ENCODE results near the gene ACAP1.

ACAP1 gene

GRCh38 chr17:7367918-7368598 lies 31.7 kb downstream of the ACAP1 start:
- no peak for TF ChIP-seq FOXM1 (IDR thresholded peaks at IDR 0.05; ENCODE audit: borderline replicate concordance, low read depth)
- no peak for TF ChIP-seq YY1 (IDR thresholded peaks at IDR 0.05; ENCODE audit: low read depth)
- no peak for TF ChIP-seq MAX (IDR thresholded peaks at IDR 0.05)
- no peak for TF ChIP-seq EP300 (IDR thresholded peaks at IDR 0.05; ENCODE audit: borderline replicate concordance)
- TF ChIP-seq EGR1 (IDR thresholded peaks at IDR 0.05) = no peak
- TF ChIP-seq TAF1 (IDR thresholded peaks at IDR 0.05; ENCODE audit: low read depth) = no peak
- TF ChIP-seq TCF12 (IDR thresholded peaks at IDR 0.05; ENCODE audit: low read depth) = no peak
- TF ChIP-seq ZBTB7A (IDR thresholded peaks at IDR 0.05; ENCODE audit: low read depth) = no peak
- no peak for TF ChIP-seq USF1 (IDR thresholded peaks at IDR 0.05)
- no peak for TF ChIP-seq NFIC (IDR thresholded peaks at IDR 0.05)
- TF ChIP-seq CEBPB (IDR thresholded peaks at IDR 0.05) = no peak
- no peak for TF ChIP-seq TEAD4 (IDR thresholded peaks at IDR 0.05)
- TF ChIP-seq CREB1 (IDR thresholded peaks at IDR 0.05; ENCODE audit: low read depth) = no peak
- TF ChIP-seq REST (IDR thresholded peaks at IDR 0.05; ENCODE audit: low read depth) = no peak
- no peak for TF ChIP-seq RAD21 (IDR thresholded peaks at IDR 0.05; ENCODE audit: low read depth)

- no peak for TF ChIP-seq TEAD4 (IDR thresholded peaks at IDR 0.05)
- no peak for TF ChIP-seq ZBTB7A (IDR thresholded peaks at IDR 0.05; ENCODE audit: low read depth)
- no peak for TF ChIP-seq EGR1 (IDR thresholded peaks at IDR 0.05)
- no peak for TF ChIP-seq MAX (IDR thresholded peaks at IDR 0.05)
- TF ChIP-seq EP300 (IDR thresholded peaks at IDR 0.05; ENCODE audit: borderline replicate concordance) = no peak
- TF ChIP-seq USF1 (IDR thresholded peaks at IDR 0.05) = no peak
- no peak for TF ChIP-seq NFIC (IDR thresholded peaks at IDR 0.05)
- no peak for TF ChIP-seq FOXM1 (IDR thresholded peaks at IDR 0.05; ENCODE audit: borderline replicate concordance, low read depth)
- TF ChIP-seq YY1 (IDR thresholded peaks at IDR 0.05; ENCODE audit: low read depth) = no peak
- no peak for TF ChIP-seq TAF1 (IDR thresholded peaks at IDR 0.05; ENCODE audit: low read depth)
Measured at GRCh38 chr17:7369825-7370224, 33.5 kb downstream of the ACAP1 start.

GRCh38 chr17:7370853-7371252 lies 34.5 kb downstream of the ACAP1 start:
- TF ChIP-seq ZBTB7A (IDR thresholded peaks at IDR 0.05; ENCODE audit: low read depth) = no peak
- no peak for TF ChIP-seq YY1 (IDR thresholded peaks at IDR 0.05; ENCODE audit: low read depth)
- no peak for TF ChIP-seq MAX (IDR thresholded peaks at IDR 0.05)
- TF ChIP-seq RAD21 (IDR thresholded peaks at IDR 0.05; ENCODE audit: low read depth) = no peak
- no peak for TF ChIP-seq REST (IDR thresholded peaks at IDR 0.05; ENCODE audit: low read depth)
- TF ChIP-seq CREB1 (IDR thresholded peaks at IDR 0.05; ENCODE audit: low read depth) = no peak
- no peak for TF ChIP-seq NFIC (IDR thresholded peaks at IDR 0.05)
- TF ChIP-seq CEBPB (IDR thresholded peaks at IDR 0.05) = no peak
- TF ChIP-seq FOXM1 (IDR thresholded peaks at IDR 0.05; ENCODE audit: borderline replicate concordance, low read depth) = no peak
- no peak for TF ChIP-seq TCF12 (IDR thresholded peaks at IDR 0.05; ENCODE audit: low read depth)
- no peak for TF ChIP-seq EGR1 (IDR thresholded peaks at IDR 0.05)
- TF ChIP-seq EP300 (IDR thresholded peaks at IDR 0.05; ENCODE audit: borderline replicate concordance) = no peak
- no peak for TF ChIP-seq TAF1 (IDR thresholded peaks at IDR 0.05; ENCODE audit: low read depth)

GRCh38 chr17:7374353-7374752 lies 38.0 kb downstream of the ACAP1 start:
- TF ChIP-seq TEAD4 (IDR thresholded peaks at IDR 0.05) (no peak), CREB1 (IDR thresholded peaks at IDR 0.05; ENCODE audit: low read depth) (no peak), EGR1 (IDR thresholded peaks at IDR 0.05) (no peak), RAD21 (IDR thresholded peaks at IDR 0.05; ENCODE audit: low read depth) (no peak)

- no peak for TF ChIP-seq RAD21 (IDR thresholded peaks at IDR 0.05; ENCODE audit: low read depth)
- no peak for TF ChIP-seq CREB1 (IDR thresholded peaks at IDR 0.05; ENCODE audit: low read depth)
- TF ChIP-seq TAF1 (IDR thresholded peaks at IDR 0.05; ENCODE audit: low read depth) = no peak
- TF ChIP-seq ZBTB7A (IDR thresholded peaks at IDR 0.05; ENCODE audit: low read depth) = no peak
- no peak for TF ChIP-seq EGR1 (IDR thresholded peaks at IDR 0.05)
- no peak for TF ChIP-seq MAX (IDR thresholded peaks at IDR 0.05)
- TF ChIP-seq TCF12 (IDR thresholded peaks at IDR 0.05; ENCODE audit: low read depth) = no peak
- no peak for TF ChIP-seq YY1 (IDR thresholded peaks at IDR 0.05; ENCODE audit: low read depth)
- TF ChIP-seq NFIC (IDR thresholded peaks at IDR 0.05) = no peak
- no peak for TF ChIP-seq CEBPB (IDR thresholded peaks at IDR 0.05)
- TF ChIP-seq REST (IDR thresholded peaks at IDR 0.05; ENCODE audit: low read depth) = no peak
- TF ChIP-seq USF1 (IDR thresholded peaks at IDR 0.05) = no peak
- TF ChIP-seq FOXM1 (IDR thresholded peaks at IDR 0.05; ENCODE audit: borderline replicate concordance, low read depth) = no peak
- TF ChIP-seq TEAD4 (IDR thresholded peaks at IDR 0.05) = no peak
- no peak for TF ChIP-seq EP300 (IDR thresholded peaks at IDR 0.05; ENCODE audit: borderline replicate concordance)
Measured at GRCh38 chr17:7379134-7379533, 42.8 kb downstream of the ACAP1 start.
